Gastroesophageal sphincter (tissue), 4 donors: ENCODE data around the gene DAPK1. TPM values are rescaled to one million over a fixed set of nuclear protein-coding genes. Genes with fewer than 3 reads are reported as not detected.

ENCODE experiments used
- ATAC-seq: fragments of 150-250 bp; one replicate; pipeline ENCODE4 v1.9.1; 2016; ENCODE audit warnings: mild to moderate bottlenecking, moderate library complexity
- H3K27ac ChIP-seq, 4 donors: fragments of 200-600 bp; sonication (generic) in 3 of 4; 1 replicate in 3 of 4; 2 replicates in 1 of 4; pipeline ENCODE4 v1.5.1; 2016 to 2019
- H3K27me3 ChIP-seq: fragments of 200-600 bp; sonication (generic); one replicate; pipeline ENCODE4 v1.5.1; 2019
- H3K36me3 ChIP-seq, 2 donors: fragments of 200-600 bp; sonication (generic); one replicate each; pipeline ENCODE4 v1.5.1; 2019; ENCODE audit warnings: control low read depth in 1 of 2
- H3K4me1 ChIP-seq, 3 donors: fragments of 200-600 bp; sonication (generic); 1 replicate in 2 of 3; 2 replicates in 1 of 3; pipeline ENCODE4 v1.5.1; 2016 to 2019; ENCODE audit warnings: control low read depth in 2 of 3
- H3K4me3 ChIP-seq, 2 donors: fragments of 200-600 bp; sonication (generic); one replicate each; pipeline ENCODE4 v1.5.1; 2019; ENCODE audit warnings: mild to moderate bottlenecking in 1 of 2, moderate library complexity in 1 of 2
- H3K9me3 ChIP-seq, 3 donors: fragments of 200-600 bp; sonication (generic); one replicate each; pipeline ENCODE4 v1.5.1; 2017 to 2019; ENCODE audit warnings: control low read depth in 2 of 3
- EP300 ChIP-seq: sonication (generic); formaldehyde crosslinking; IDR thresholded peaks from one replicate; pipeline ENCODE4 v1.6.1; 2017; ENCODE audit warnings: antibody characterized with exemption, mild to moderate bottlenecking
- POLR2A ChIP-seq, 2 donors: fragments of 450-650 bp; IDR thresholded peaks; one replicate each; pipeline ENCODE4 v1.6.1; 2017; ENCODE audit warnings: antibody characterized with exemption in 2 of 2, mild to moderate bottlenecking in 2 of 2, moderate library complexity in 1 of 2
- POLR2AphosphoS5 ChIP-seq: sonication (generic); formaldehyde crosslinking; IDR thresholded peaks from one replicate; pipeline ENCODE4 v1.6.1; 2017; ENCODE audit warnings: antibody characterized with exemption
- WGBS, 2 donors: methylation state at CpG; one replicate each; pipeline ENCODE4 v1.1.5; 2018; ENCODE audit warnings: low coverage in 1 of 2; 5-methylcytosine and 5-hydroxymethylcytosine counted together
- small RNA-seq, 4 donors: library from RNA; depleted of rRNA; stranded (forward); fragments of <200 nt; gene quantifications; one replicate each; pipeline ENCODE3, GENCODE V24; 2016
- total RNA-seq, 4 donors: library from RNA; depleted of rRNA; stranded (reverse); fragments of >200 nt; gene quantifications; one replicate each; pipeline ENCODE4 v1.1.0, GENCODE V29; 2016
- TF ChIP-seq, protein P1 (sequence below), 4 experiments: fragments of 200-600 bp in 2 of 4; fragments of 450-650 bp in 2 of 4; sonication (generic) in 1 of 4; IDR thresholded peaks; one replicate each; pipeline ENCODE4 v1.5.1; 2017 to 2019; ENCODE audit warnings: antibody characterized with exemption in 4 of 4, mild to moderate bottlenecking in 2 of 4, moderate library complexity in 2 of 4

Gene DAPK1
- total RNA-seq, 4 donors from 2014 or later = 52.3 to 119 (median 75.3) TPM

GRCh38 chr9:87751868-87752267 lies 254.2 kb downstream of the DAPK1 start:
- no peak for ATAC-seq
- Histone ChIP-seq H3K9me3 (peaks cover 0 to 8% (median 0%) of the 10 kb centered on the region in 3 donors), H3K36me3 (no peaks in the 10 kb centered on the region), H3K27me3 (peaks cover 16% of the 10 kb centered on the region), H3K4me1 (no peaks in the 10 kb centered on the region), H3K4me3 (no peak overlapping the region), H3K27ac (no peak overlapping the region)
- WGBS, 2 donors = 11% methylated on average over 2 of the region's 4 CpGs; no CpG with 5 or more reads in 1 of the 2 donors
- no peak for TF ChIP-seq POLR2A (IDR thresholded peaks at IDR 0.05)
- TF ChIP-seq, protein P1, sequence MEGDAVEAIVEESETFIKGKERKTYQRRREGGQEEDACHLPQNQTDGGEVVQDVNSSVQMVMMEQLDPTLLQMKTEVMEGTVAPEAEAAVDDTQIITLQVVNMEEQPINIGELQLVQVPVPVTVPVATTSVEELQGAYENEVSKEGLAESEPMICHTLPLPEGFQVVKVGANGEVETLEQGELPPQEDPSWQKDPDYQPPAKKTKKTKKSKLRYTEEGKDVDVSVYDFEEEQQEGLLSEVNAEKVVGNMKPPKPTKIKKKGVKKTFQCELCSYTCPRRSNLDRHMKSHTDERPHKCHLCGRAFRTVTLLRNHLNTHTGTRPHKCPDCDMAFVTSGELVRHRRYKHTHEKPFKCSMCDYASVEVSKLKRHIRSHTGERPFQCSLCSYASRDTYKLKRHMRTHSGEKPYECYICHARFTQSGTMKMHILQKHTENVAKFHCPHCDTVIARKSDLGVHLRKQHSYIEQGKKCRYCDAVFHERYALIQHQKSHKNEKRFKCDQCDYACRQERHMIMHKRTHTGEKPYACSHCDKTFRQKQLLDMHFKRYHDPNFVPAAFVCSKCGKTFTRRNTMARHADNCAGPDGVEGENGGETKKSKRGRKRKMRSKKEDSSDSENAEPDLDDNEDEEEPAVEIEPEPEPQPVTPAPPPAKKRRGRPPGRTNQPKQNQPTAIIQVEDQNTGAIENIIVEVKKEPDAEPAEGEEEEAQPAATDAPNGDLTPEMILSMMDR (IDR thresholded peaks at IDR 0.05) = no peak
- no peak for TF ChIP-seq EP300
- TF ChIP-seq POLR2AphosphoS5 = no peak

- Histone ChIP-seq H3K27me3 (peaks cover 11% of the 10 kb centered on the region), H3K27ac (no peak overlapping the region), H3K36me3 (no peaks in the 10 kb centered on the region), H3K9me3 (peaks cover 0 to 8% (median 0%) of the 10 kb centered on the region in 3 donors), H3K4me1 (no peaks in the 10 kb centered on the region), H3K4me3 (no peak overlapping the region)
- no peak for ATAC-seq
- TF ChIP-seq EP300 = no peak
- no peak for TF ChIP-seq POLR2A (IDR thresholded peaks at IDR 0.05)
- TF ChIP-seq POLR2AphosphoS5 = no peak
- TF ChIP-seq, protein P1 (IDR thresholded peaks at IDR 0.05) = no peak
- WGBS, 2 donors = 45 to 50% methylated on average over 2 of the region's 2 CpGs
Measured at GRCh38 chr9:87753313-87753712, 255.6 kb downstream of the DAPK1 start.

Small RNA genes within 50 kb of the gene (small RNA-seq; reads per million reads assigned to genes)
- gene AL161787.1 = 0 reads per million in 4 donors

Other genes starting within 250 kb of the DAPK1 start
- 100 to 1,000 TPM; 102 to 290 (median 137) TPM for gene CTSL, start 228.3 kb downstream of the DAPK1 start, total RNA-seq